Endothelial cell of umbilical vein (primary cell): ENCODE results near the gene XPNPEP2. TPM values are rescaled to one million over a fixed set of nuclear protein-coding genes. Genes with fewer than 3 reads are reported as not detected.

Experiments used
- BruUV-seq: library from RNA; stranded (reverse); fragments of 400-500 nt; replicated peaks from 2 replicates; lab custom pipeline; 2021; lab: Mats Ljungman, UMichigan
- CTCF ChIA-PET: fragments of 300-600, 350-600 bp; sonication (Branson Sonifier 250); formaldehyde crosslinking; loops from one replicate; lab custom pipeline; 2021; ENCODE audit warnings: antibody characterized with exemption, inconsistent platforms; lab: Charles Lee
- POLR2A ChIA-PET: fragments of 300-600, 350-600 bp; sonication (Branson Sonifier 250); formaldehyde crosslinking; loops from one replicate; lab custom pipeline; 2021; ENCODE audit warnings: antibody characterized with exemption, inconsistent platforms; lab: Charles Lee
- DNase-seq: peaks from one replicate; pipeline ENCODE4 v3.0.0-alpha.2; 2011; ENCODE audit warnings: low read depth, low spot score
- FAIRE-seq: peaks from 2 replicates; lab custom pipeline; 2011; peaks lifted over from hg19 to GRCh38; lab: Jason Lieb, UNC
- H2AFZ ChIP-seq: 2 replicates; pipeline ENCODE4 v1.6.0; 2012; ENCODE audit warnings: low read depth, low read length, control low read depth, inconsistent platforms
- H3K27ac ChIP-seq: 2 replicates; pipeline ENCODE4 v1.5.1; 2011; ENCODE audit warnings: low read depth, mild to moderate bottlenecking, control low read depth, low read length, moderate library complexity; ENCODE audit not compliant: insufficient read depth
- H3K27me3 ChIP-seq, 2 experiments: 2 replicates each; pipeline versions ENCODE4 v1.6.0 to v1.6.1; 2011; ENCODE audit warnings: low read length in 2 of 2, mixed read lengths in 1 of 2; ENCODE audit not compliant: control insufficient read depth in 2 of 2, insufficient read depth in 2 of 2
- H3K36me3 ChIP-seq, 2 experiments: 2 replicates in 1 of 2; 3 replicates in 1 of 2; pipeline ENCODE4 v1.5.1; 2011; ENCODE audit warnings: low read length in 2 of 2, mild to moderate bottlenecking in 1 of 2, moderate library complexity in 1 of 2; ENCODE audit not compliant: control insufficient read depth in 2 of 2, insufficient read depth in 2 of 2; ENCODE audit errors: extremely low read depth in 1 of 2
- H3K4me1 ChIP-seq: 3 replicates; pipeline ENCODE4 v1.5.1; 2011; ENCODE audit warnings: mild to moderate bottlenecking, low read length; ENCODE audit not compliant: control insufficient read depth, insufficient read depth; ENCODE audit errors: extremely low read depth
- H3K4me2 ChIP-seq: 2 replicates; pipeline ENCODE4 v1.6.1; 2011; ENCODE audit warnings: low read length, control low read depth, mixed read lengths; ENCODE audit not compliant: insufficient read depth
- H3K4me3 ChIP-seq, 3 experiments: fragments of 200-600 bp in 1 of 3; sonication (generic), shearing (Covaris generic) in 1 of 3; replicated peaks in 1 of 3; 2 replicates each; pipeline ENCODE4 v1.5.1; 2011 to 2016; ENCODE audit warnings: control low read depth in 3 of 3, low read length in 3 of 3, mild to moderate bottlenecking in 2 of 3, inconsistent platforms in 1 of 3, low read depth in 1 of 3, moderate library complexity in 1 of 3; ENCODE audit not compliant: insufficient read depth in 1 of 3
- H3K79me2 ChIP-seq: 2 replicates; pipeline ENCODE4 v1.6.0; 2012; ENCODE audit warnings: low read length, inconsistent platforms; ENCODE audit not compliant: control insufficient read depth, insufficient read depth
- H3K9ac ChIP-seq: replicated peaks from 2 replicates; pipeline ENCODE3; 2011; ENCODE audit warnings: low read length, control low read depth; ENCODE audit not compliant: insufficient read depth; ENCODE audit errors: extremely low read depth
- H3K9me1 ChIP-seq: replicated peaks from 3 replicates; pipeline ENCODE4 v1.6.0; 2011; ENCODE audit warnings: mild to moderate bottlenecking, low read length; ENCODE audit not compliant: control insufficient read depth, insufficient read depth; ENCODE audit errors: extremely low read depth
- H3K9me3 ChIP-seq: replicated peaks from 2 replicates; pipeline ENCODE4 v1.5.1; 2012; ENCODE audit warnings: low read length, inconsistent platforms; ENCODE audit not compliant: control insufficient read depth, insufficient read depth
- H4K20me1 ChIP-seq: replicated peaks from 2 replicates; pipeline ENCODE3; 2011; ENCODE audit warnings: mild to moderate bottlenecking, low read length; ENCODE audit not compliant: control insufficient read depth, insufficient read depth; ENCODE audit errors: extremely low read depth
- CTCF ChIP-seq, 2 donors: IDR thresholded peaks; 1 replicate in 1 of 2; 2 replicates in 1 of 2; pipeline ENCODE4 v1.5.1; 2011; ENCODE audit warnings: low read length in 2 of 2, mild to moderate bottlenecking in 2 of 2, moderate library complexity in 2 of 2, control low read depth in 1 of 2, inconsistent platforms in 1 of 2, low read depth in 1 of 2; ENCODE audit not compliant: insufficient read depth in 1 of 2; ENCODE audit errors: extremely low read depth in 1 of 2
- EZH2 ChIP-seq: IDR thresholded peaks from 2 replicates; pipeline ENCODE4 v1.6.1; 2012; ENCODE audit warnings: borderline replicate concordance, low read depth, mild to moderate bottlenecking, moderate library complexity, low read length, inconsistent platforms; ENCODE audit not compliant: severe bottlenecking
- FOS ChIP-seq: IDR thresholded peaks from 2 replicates; pipeline ENCODE4 v1.6.1; 2011; ENCODE audit warnings: mild to moderate bottlenecking, low read length, moderate library complexity, borderline replicate concordance; ENCODE audit not compliant: insufficient read depth
- GATA2 ChIP-seq: IDR thresholded peaks from 2 replicates; pipeline ENCODE4 v1.7.0; 2011; ENCODE audit warnings: low read depth, mild to moderate bottlenecking, moderate library complexity, mixed read lengths, low read length; ENCODE audit not compliant: insufficient read length, insufficient read depth
- POLR2A ChIP-seq: IDR thresholded peaks from 2 replicates; pipeline ENCODE4 v1.6.1; 2012; ENCODE audit warnings: low read depth, mild to moderate bottlenecking, control low read depth, low read length
- dilution Hi-C: fragments of 300-500 bp; cut with MboI; formaldehyde crosslinking; loops from one replicate; pipeline ENCODE4 v1.15.0; 2019; ENCODE audit warnings: low sequenced_read_pairs; ENCODE audit not compliant: extremely low pct_ligation_motif_present
- intact Hi-C: fragments of 100-400 bp; cut with micrococcal nuclease; formaldehyde crosslinking; loops from one replicate; pipeline ENCODE4 v1.10.0; 2022
- polyA plus RNA-seq, 4 experiments: library from polyadenylated mRNA; depleted of rRNA in 3 of 4; stranded (reverse) in 3 of 4; unstranded in 1 of 4; fragments of >200 nt; gene quantifications; 2 replicates each; pipeline versions ENCODE4 v1.2.1 to v1.2.3, GENCODE V29; 2011 to 2012; ENCODE audit warnings: missing spikeins in 1 of 4
- total RNA-seq: library from RNA; stranded (reverse); gene quantifications from 2 replicates; pipeline ENCODE4 v1.2.3, GENCODE V29; 2021

XPNPEP2 gene
- total and polyA plus RNA-seq, 2 donors (not counting 3 experiments of a cell fraction or from before 2014, with no cell fraction given) = 0.04 TPM; not detected in 1

GRCh38 chrX:129755779-129756650 lies 17.2 kb downstream of the XPNPEP2 start:
- H3K4me1 ChIP-seq = no peaks in the 10 kb centered on the region
- DNase-seq (no peak), FAIRE-seq (no peak)
- no peaks in the 10 kb centered on the region for H3K36me3 ChIP-seq
- H3K27me3 ChIP-seq = no peaks in the 10 kb centered on the region
- CTCF ChIA-PET = interaction anchor here (0.6 to 1.6 kb wide), 4 partner anchors 24 to 287 kb away, joined by 3 to 4 read pairs (median 3); partner anchors contain the start of gene SASH3
- H3K79me2 ChIP-seq = no peaks in the 10 kb centered on the region
- POLR2A ChIA-PET = no interaction called here
- H3K9me3 ChIP-seq = no peaks in the 10 kb centered on the region
- no peak overlapping the region for H3K4me2 ChIP-seq
- no peak overlapping the region for H3K9ac ChIP-seq
- dilution Hi-C loops = no loop called here
- H4K20me1 ChIP-seq = no peaks in the 10 kb centered on the region
- BruUV-seq = no TSS peak
- intact Hi-C loops = loop anchor here (10.0 kb wide), 1 partner anchor 269 kb away; no protein-coding TSS in a partner anchor
- no peaks in the 10 kb centered on the region for H3K9me1 ChIP-seq
- TF ChIP-seq FOS (no peak), CTCF (IDR thresholded peaks at IDR 0.05; ENCODE audit: extremely low read depth in 1 of 2, insufficient read depth in 1 of 2, low read depth in 1 of 2, low read length in 2 of 2) (no peak), GATA2 (no peak), POLR2A (no peak), EZH2 (no peak)
- no peak overlapping the region for H3K27ac ChIP-seq
- no peak overlapping the region for H2AFZ ChIP-seq
- H3K4me3 ChIP-seq = no peak overlapping the region
